GM19463 (cell line): ENCODE measurements around the gene MYBPC3.

ENCODE experiments used
- ATAC-seq: cut with Tn5 transposase; IDR thresholded peaks from one replicate; pipeline ENCODE4 v1.9.1; 2021; ENCODE audit warnings: mild to moderate bottlenecking, moderate library complexity; ENCODE audit not compliant: unreplicated experiment

Gene MYBPC3

GRCh38 chr11:47387944-47388696 lies 35.6 kb upstream of the MYBPC3 start:
- no peak for ATAC-seq

- ATAC-seq: no peak
Observed at GRCh38 chr11:47384498-47384897, 32.0 kb upstream of the MYBPC3 start.

- ATAC-seq: no peak
Observed at GRCh38 chr11:47383071-47383470, 30.6 kb upstream of the MYBPC3 start.

GRCh38 chr11:47380078-47380477 lies 27.6 kb upstream of the MYBPC3 start:
- ATAC-seq: no peak

- no peak for ATAC-seq
Observed at GRCh38 chr11:47379317-47379716, 26.8 kb upstream of the MYBPC3 start.

- ATAC-seq: peak; percentile 4
Observed at GRCh38 chr11:47378836-47379170, 26.3 kb upstream of the MYBPC3 start.

GRCh38 chr11:47378010-47378835 lies 25.7 kb upstream of the MYBPC3 start, which contains the start of gene SPI1:
Gene SPI1, minus strand, starts transcription at chr11:47378547. Its CDS starts 194 bp downstream, at chr11:47378353.
- peak; percentile 80 for ATAC-seq

GRCh38 chr11:47377571-47378009 lies 25.1 kb upstream of the MYBPC3 start:
- peak; percentile 12 for ATAC-seq

GRCh38 chr11:47376525-47377371 lies 24.2 kb upstream of the MYBPC3 start:
- peak; percentile 27 for ATAC-seq

GRCh38 chr11:47376107-47376524 lies 23.6 kb upstream of the MYBPC3 start:
- ATAC-seq: no peak

GRCh38 chr11:47375546-47376085 lies 23.1 kb upstream of the MYBPC3 start:
- ATAC-seq: no peak

GRCh38 chr11:47375020-47375419 lies 22.5 kb upstream of the MYBPC3 start:
- ATAC-seq: no peak

GRCh38 chr11:47374720-47375019 lies 22.2 kb upstream of the MYBPC3 start:
- ATAC-seq: no peak

- no peak for ATAC-seq
Observed at GRCh38 chr11:47373876-47374719, 21.6 kb upstream of the MYBPC3 start.

- no peak for ATAC-seq
Observed at GRCh38 chr11:47372422-47372821, 19.9 kb upstream of the MYBPC3 start.

- ATAC-seq: no peak
Observed at GRCh38 chr11:47369676-47370075, 17.2 kb upstream of the MYBPC3 start.

- ATAC-seq: no peak
Observed at GRCh38 chr11:47366020-47366490, 13.6 kb upstream of the MYBPC3 start.

GRCh38 chr11:47361419-47361818 lies 8.9 kb upstream of the MYBPC3 start:
- ATAC-seq: no peak

- ATAC-seq: no peak
Observed at GRCh38 chr11:47360341-47360740, 7.8 kb upstream of the MYBPC3 start.

- no peak for ATAC-seq
Observed at GRCh38 chr11:47359586-47359985, 7.1 kb upstream of the MYBPC3 start.
